ENCODE measurements around the gene KLHL6.

GRCh38 chr3:183488343-183488742 is 67.2 kb downstream of the KLHL6 start:
- TF ChIP-seq POLR2AphosphoS5 (IDR thresholded peaks at IDR 0.05; ENCODE audit: low read depth) = no peak
- TF ChIP-seq, protein P1, sequence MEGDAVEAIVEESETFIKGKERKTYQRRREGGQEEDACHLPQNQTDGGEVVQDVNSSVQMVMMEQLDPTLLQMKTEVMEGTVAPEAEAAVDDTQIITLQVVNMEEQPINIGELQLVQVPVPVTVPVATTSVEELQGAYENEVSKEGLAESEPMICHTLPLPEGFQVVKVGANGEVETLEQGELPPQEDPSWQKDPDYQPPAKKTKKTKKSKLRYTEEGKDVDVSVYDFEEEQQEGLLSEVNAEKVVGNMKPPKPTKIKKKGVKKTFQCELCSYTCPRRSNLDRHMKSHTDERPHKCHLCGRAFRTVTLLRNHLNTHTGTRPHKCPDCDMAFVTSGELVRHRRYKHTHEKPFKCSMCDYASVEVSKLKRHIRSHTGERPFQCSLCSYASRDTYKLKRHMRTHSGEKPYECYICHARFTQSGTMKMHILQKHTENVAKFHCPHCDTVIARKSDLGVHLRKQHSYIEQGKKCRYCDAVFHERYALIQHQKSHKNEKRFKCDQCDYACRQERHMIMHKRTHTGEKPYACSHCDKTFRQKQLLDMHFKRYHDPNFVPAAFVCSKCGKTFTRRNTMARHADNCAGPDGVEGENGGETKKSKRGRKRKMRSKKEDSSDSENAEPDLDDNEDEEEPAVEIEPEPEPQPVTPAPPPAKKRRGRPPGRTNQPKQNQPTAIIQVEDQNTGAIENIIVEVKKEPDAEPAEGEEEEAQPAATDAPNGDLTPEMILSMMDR (IDR thresholded peaks at IDR 0.05; ENCODE audit: insufficient read depth, low read length) = no peak
